Measurements from ENCODE around the gene PTOV1. TPM values are rescaled to one million over a fixed set of nuclear protein-coding genes. Genes with fewer than 3 reads are reported as not detected.

The PTOV1 gene
- total RNA-seq, 1 donor from 2014 or later = 137 TPM

DNA sequence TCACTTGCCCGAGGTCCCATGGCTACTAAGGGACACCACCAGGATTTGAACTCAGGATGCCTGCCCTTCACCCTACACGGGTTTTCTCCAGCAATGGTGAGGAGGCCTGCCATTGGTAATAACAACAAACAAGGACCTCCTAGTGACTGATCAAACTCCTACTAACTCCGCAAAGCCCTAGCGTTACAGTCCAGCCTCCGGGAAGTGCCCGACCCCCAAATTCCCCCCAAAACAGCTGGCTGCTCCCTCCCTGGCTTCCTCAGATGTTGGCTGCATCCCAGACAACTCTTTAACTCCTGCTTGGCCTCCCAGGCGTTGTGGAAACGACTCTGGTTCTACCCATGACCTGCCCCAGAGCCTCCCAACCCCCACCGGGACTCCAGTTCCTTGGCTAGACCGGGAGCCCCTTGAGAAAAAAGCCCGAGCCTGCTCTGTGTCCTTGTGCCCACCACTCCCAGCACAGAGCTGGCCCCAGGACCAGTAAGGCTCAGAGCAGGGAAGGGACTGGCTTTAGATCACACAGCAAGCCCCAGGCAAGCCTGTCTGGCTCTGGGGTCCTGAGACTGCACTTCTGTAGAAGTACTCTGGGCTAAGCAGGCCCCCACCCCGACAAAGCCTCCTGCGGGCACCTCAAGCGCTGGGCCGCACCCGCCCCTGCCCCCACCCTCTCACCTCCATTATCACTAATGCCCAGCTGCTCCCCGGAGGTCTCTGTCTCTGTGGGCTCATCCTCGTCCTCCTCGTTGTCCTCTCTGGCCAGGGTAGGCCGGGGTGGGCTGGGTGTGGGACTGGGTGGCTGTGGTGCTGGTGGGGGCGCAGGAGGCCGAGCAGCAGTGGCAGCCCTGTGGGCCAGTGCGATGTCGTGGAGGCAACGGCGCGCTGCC, 21.5 kb downstream of the PTOV1 start:
- no peak for DNase-seq (ENCODE audit: extremely low read depth, low read depth, low spot score)

- no peak for DNase-seq (ENCODE audit: extremely low read depth, low read depth, low spot score)
These were observed 22.2 kb downstream of the PTOV1 start for GRCh38 chr19:49873129-49873521.

GRCh38 chr19:49873834-49874233, 22.9 kb downstream of the PTOV1 start:
- no peak for DNase-seq (ENCODE audit: extremely low read depth, low read depth, low spot score)

- DNase-seq (ENCODE audit: extremely low read depth, low read depth, low spot score) = no peak
These were observed 23.7 kb downstream of the PTOV1 start for GRCh38 chr19:49874503-49875157.

DNA sequence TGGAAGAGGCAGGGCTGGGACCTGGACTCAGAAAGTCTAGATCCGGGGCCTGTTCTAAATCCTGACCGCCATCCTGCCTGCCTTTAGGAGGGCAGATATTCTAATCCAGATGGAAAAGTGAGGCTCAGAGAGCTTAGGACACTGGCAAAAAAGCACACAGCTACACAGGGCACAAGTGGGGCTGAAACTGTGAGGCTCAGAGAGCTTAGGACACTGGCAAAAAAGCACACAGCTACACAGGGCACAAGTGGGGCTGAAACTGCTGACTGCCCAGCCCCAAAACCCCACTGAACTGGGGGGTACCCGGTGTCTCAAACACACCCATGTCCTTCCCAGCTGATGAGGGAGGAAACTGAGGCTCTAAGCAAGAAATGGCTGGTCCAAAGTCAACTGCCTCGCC, 24.2 kb downstream of the PTOV1 start:
- DNase-seq (ENCODE audit: extremely low read depth, low read depth, low spot score) = no peak

GRCh38 chr19:49875857-49876421, 25.0 kb downstream of the PTOV1 start:
- DNase-seq (ENCODE audit: extremely low read depth, low read depth, low spot score) = no peak

- peak; percentile 95 for DNase-seq (ENCODE audit: extremely low read depth, low read depth, low spot score)
These were observed 25.6 kb downstream of the PTOV1 start for GRCh38 chr19:49876422-49877019.

GRCh38 chr19:49877020-49877878, 26.3 kb downstream of the PTOV1 start, which contains the start of the genes AKT1S1 and TBC1D17:
Gene AKT1S1, minus strand, starts transcription at chr19:49877355. Its CDS starts 4,060 bp downstream, at chr19:49873295.
Gene TBC1D17, plus strand, starts transcription at chr19:49877702. Its CDS starts 22 bp downstream, at chr19:49877724.
- peak; percentile 99 for DNase-seq (ENCODE audit: extremely low read depth, low read depth, low spot score)

DNA sequence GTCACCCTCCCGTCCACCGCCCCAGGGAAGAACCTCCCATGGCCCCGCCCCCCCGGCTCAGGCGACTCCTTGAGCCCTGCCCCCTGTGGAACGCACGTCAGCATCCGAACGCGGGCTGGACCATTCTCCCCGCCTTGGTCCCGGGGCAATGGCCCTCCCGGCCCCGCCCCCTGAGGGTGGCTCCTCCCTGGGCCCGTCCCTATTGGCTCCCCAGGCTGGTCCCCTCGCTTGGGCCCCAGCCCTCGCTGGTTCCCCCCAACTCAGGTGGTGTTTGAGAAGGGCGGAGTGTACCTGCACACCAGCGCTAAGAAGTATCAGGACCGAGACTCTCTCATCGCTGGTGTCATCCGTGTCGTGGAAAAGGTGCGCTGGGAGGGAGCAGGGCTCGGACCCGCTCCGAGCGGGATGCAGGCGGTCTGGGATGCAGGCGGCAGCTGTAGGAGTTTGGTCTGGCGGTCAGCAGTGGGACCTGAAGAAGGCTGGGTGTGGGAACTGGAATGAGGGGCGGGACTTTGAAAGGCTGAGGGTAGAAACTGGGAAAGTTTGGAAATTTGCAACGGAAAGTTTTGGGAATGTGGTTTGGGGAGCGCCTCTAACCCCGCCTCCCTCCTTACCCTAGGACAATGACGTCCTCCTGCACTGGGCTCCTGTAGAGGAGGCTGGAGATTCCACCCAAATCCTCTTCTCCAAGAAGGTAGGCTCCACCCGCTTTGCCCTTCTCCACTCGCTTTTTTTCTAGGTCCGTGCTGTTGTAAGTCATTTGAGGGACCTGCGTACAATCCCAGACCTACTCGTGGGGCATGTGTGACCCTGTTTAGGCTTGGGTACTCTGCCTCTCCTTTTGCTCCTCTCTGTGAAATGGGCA, 27.2 kb downstream of the PTOV1 start:
- DNase-seq (ENCODE audit: extremely low read depth, low read depth, low spot score) = no peak

DNA sequence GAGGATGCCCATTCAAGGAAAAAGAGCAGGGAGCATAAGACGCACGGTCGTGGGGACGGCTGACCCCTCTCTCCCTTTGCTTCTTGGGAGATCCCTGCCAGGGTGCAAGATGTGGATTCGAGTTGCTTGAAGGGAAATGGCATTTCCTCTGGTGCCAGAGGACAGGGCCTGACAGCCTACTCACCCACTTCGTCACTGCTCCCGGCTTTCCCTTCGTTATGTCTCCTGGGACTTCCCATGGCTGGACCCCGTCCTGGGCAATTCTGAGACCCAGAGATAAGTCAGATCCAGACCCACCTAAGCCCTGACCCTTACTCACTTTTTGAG, 27.7 kb downstream of the PTOV1 start:
- DNase-seq (ENCODE audit: extremely low read depth, low read depth, low spot score) = no peak

GRCh38 chr19:49879243-49879963, 28.4 kb downstream of the PTOV1 start:
- no peak for DNase-seq (ENCODE audit: extremely low read depth, low read depth, low spot score)

GRCh38 chr19:49880162-49880869, 29.4 kb downstream of the PTOV1 start:
- DNase-seq (ENCODE audit: extremely low read depth, low read depth, low spot score) = no peak

DNA sequence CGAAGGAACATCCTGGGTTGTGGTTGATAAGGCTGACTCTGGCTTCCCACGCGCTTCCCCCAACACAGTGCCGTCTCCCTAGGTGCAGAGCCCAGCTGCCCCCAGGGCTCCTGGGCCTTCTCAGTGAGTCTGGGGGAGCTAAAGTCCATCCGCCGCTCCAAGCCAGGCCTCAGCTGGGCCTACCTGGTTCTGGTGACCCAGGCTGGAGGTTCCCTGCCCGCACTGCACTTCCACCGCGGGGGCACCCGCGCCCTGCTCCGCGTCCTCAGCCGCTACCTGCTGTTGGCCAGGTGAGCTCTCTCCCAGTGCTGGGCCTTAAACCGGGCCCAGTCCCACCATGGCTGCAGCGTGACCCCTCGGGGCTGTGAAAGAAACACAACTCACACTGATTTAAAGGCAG, 30.2 kb downstream of the PTOV1 start:
- no peak for DNase-seq (ENCODE audit: extremely low read depth, low read depth, low spot score)

DNA sequence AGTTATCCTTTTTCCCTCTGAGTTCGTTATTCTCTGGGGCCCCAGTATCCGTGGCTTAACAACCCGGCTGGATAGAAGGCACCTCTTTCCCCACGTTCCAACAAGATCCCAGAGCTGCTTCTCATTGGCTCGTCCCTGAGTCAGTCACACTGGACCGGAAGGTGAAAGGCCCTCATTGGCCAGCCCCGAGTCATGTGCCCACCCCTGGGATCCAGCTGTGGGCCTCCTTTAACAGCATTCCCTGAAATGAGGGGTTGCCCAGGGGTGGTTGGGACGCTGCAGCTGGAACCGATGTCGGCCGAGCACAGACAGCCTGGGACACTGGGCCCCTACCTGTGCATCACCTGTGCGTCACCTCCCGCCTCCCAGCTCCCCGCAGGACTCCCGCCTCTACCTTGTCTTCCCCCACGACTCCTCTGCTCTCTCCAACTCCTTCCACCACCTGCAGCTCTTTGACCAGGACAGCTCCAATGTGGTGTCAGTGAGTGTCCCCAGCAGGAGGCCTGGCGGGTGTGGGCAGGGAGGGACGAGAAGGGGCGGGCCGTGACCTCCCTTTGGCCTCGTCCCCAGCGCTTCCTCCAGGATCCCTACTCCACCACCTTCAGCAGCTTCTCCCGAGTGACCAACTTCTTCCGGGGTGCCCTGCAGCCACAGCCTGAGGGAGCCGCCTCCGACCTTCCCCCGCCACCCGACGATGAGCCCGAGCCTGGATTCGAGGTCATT, 30.9 kb downstream of the PTOV1 start:
- DNase-seq (ENCODE audit: extremely low read depth, low read depth, low spot score) = no peak

GRCh38 chr19:49882643-49883042, 31.7 kb downstream of the PTOV1 start:
- DNase-seq (ENCODE audit: extremely low read depth, low read depth, low spot score) = no peak

- DNase-seq (ENCODE audit: extremely low read depth, low read depth, low spot score) = no peak
These were observed 32.1 kb downstream of the PTOV1 start for GRCh38 chr19:49883094-49883493.

DNA sequence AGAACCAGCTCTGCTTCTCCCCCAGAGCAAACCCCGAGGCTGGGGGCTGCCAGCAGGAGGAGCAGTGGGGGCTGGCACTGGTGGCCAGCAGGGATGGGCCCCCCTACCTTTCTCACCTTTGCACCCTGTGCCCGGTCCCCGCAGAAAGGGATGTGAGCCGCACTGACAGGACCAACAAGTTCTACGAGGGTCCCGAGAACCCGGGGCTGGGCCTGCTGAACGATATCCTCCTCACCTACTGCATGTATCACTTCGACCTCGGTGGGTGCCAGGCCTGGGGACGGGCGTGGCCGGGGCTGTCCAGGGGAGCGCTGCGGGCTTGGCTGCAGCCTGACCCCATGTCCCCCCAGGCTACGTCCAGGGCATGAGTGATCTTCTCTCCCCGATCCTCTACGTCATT, 33.1 kb downstream of the PTOV1 start:
- DNase-seq (ENCODE audit: extremely low read depth, low read depth, low spot score) = no peak

DNA sequence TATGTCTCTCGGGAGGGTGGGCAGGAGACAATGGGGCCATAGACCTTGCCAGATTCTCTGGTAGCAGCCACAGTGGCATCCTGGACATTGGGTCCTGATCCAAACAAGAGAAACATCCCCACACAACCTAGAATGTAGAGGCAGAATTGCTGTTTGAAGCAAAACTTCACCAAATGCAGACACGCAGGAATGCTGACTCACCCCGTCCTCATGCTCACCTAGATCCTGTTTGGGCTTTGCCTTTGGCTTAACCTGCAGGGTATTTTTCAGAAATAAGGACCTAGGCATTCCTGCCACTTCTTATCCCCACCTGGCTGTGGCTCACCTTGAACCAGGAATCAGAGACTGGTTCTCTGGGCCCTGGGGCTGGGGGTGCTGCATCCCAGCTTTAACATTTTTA, 33.8 kb downstream of the PTOV1 start:
- DNase-seq (ENCODE audit: extremely low read depth, low read depth, low spot score) = no peak

Measured in glomerular endothelial cell (primary cell).